ENCODE measurements around the gene ALDH1A1.

DNA sequence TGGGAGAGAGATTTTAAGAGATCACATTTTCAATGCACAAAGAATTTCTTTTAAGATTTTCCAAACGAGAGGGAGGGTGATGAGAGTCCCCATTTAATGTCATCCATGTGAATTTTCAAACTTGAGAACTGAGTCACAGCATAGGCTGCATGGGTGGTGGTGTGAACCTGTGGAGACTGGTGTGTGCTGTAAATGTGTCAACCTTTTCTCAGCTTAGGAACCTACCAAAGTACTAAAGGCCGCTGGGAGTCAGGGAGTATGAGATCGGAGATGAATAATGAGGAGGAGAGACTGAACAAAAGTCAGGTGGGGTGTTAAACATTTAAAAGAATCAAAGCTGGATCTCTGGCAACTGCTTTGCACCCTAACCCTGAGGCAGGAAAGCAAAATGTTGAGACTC lies 7.5 kb downstream of the ALDH1A1 start:
- no peak for TF ChIP-seq TCF7 (IDR thresholded peaks at IDR 0.05; ENCODE audit: borderline replicate concordance)
- no peak for TF ChIP-seq CTCF (IDR thresholded peaks at IDR 0.05 in 2 of 3, conservative IDR thresholded peaks at IDR 0.05 in 1 of 3; ENCODE audit: insufficient read depth in 2 of 3, low read depth in 1 of 3, low read length in 3 of 3)
- no peak for TF ChIP-seq CXXC5 (CRISPR knock-in tag; IDR thresholded peaks at IDR 0.05)
- TF ChIP-seq HDAC2 (IDR thresholded peaks at IDR 0.05): no peak
- no peak for TF ChIP-seq SP1 (CRISPR knock-in tag; IDR thresholded peaks at IDR 0.05)
- no peak for TF ChIP-seq SREBF2 (CRISPR knock-in tag; IDR thresholded peaks at IDR 0.05)
- no peak for TF ChIP-seq FUS (optimal IDR thresholded peaks at IDR 0.05; ENCODE audit: low read depth, low read length)
